Measurements from ENCODE around the gene ZNF677. TPM values are rescaled to one million over a fixed set of nuclear protein-coding genes. Genes with fewer than 3 reads are reported as not detected.
"Not testable (repeated sequence)": the region's sequence is repeated elsewhere in the genome, so short reads cannot be mapped to it uniquely, and the experiment has no call there.

ZNF677 gene
- total RNA-seq: 20.2 TPM
- long read RNA-seq, partial matches to known transcripts: 1 of 19 reads
- long read RNA-seq, other reads (novel, unspliced or antisense): 3 of 19 reads

DNA sequence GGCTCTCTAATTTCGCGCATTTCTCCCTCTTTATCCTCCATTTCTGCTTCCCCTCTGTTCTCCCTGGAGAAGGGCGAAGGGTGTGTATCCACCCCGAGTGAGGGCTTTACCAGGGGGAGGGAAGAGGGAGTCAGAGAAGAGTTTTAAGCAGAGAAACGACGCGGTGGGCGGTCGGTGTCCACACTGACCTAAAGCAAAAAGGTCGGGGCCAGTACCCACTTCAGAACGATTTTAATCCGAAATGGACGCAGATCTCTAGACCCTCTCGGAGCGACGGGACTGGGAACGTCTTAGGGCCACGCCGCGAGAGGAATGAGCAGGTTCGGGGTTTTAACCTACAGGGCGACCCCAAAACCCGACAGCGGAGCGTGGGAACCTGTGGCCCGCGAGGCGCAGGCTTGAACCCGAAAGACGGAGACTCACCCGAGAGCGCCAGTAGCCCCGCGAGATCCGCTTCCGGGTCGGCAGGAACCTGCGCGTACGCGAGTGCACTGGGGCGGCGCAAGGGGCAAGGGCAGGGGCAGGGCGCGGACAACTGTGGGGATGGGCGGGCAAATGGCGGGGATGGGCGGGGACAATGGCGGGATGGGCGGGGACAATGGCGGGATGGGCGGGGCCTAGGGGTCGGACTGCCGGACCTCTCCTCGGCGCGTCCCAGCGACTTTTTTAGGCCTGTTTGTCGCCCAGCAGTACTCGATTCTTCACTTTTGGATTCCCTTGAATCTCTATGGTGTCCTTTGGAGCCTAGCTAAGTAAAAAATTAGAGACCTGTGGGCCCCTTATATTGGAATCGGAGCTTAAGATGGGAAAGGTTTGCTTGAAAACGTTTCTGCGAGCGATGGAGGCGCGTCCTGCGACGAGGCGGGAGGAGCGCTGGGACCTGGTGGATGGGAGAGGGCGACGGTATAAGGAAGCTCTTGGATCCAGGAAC lies at the start of gene ZNF677:
Gene ZNF677, minus strand, starts transcription at position 463 of the 931 bp plus-strand sequence. CDS start 3,323 bp downstream, outside the sequence.
- intact Hi-C loops (cut with DNase I): loop anchor here (5.0 kb wide), 2 partner anchors 57 to 78 kb away; partner anchors contain the start of gene ZNF845
- DNase-seq (ENCODE audit: low spot score): peak; percentile 95

DNA sequence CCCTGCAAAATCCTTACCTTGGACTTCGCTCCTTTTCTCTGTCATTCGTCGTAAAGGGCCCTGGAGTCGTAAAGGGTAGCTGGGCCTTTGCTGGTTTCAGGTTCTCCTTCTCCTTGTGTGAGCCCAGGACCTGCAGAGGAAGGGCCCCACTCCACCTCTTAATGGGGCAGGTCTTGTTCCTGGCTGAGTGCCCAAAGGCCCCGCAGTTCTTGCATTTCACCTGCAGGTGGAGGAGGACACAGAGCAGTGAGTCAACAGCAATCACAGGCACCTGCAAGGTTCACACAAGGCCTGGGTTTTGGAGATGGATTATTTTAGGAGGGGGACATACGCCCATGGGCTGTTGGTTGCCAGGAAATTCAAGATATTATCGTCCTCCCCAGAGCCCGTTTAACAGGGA lies 46.7 kb upstream of the ZNF677 start:
- intact Hi-C loops (cut with DNase I); DNase-seq (ENCODE audit: low spot score): not testable (repeated sequence)

DNA sequence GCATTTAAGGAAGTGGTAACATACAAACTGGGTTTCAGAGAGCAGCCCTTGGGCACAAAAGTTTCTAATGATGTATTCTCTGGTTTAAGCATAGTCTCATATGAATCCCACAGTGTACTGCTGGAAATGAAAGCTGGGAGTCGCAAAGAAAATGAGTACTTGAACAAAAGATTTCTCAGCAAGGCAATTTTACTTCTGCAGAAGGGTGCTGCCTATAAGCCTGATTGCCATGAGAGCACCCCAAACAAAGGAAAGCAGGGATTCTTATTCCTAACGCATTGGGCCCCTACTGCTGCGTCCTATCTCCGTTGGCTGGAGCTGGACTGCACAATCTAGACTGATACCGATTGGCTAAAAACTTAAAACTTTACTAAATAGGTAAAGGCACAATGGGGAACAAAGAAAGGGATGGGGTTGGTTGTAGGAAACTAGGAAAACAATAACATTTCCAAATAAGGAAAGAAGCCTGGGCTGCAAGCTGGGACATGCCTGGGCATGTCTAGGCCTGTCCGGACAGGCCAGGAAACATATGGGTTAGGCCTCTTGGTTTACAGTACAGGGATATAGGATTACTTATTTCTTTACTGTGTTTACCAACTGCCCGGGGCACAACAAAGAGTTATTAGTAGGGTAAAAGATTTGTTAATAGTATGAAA lies 40.2 kb upstream of the ZNF677 start:
- no peak for DNase-seq (ENCODE audit: low spot score)
- intact Hi-C loops (cut with DNase I): no loop called here

DNA sequence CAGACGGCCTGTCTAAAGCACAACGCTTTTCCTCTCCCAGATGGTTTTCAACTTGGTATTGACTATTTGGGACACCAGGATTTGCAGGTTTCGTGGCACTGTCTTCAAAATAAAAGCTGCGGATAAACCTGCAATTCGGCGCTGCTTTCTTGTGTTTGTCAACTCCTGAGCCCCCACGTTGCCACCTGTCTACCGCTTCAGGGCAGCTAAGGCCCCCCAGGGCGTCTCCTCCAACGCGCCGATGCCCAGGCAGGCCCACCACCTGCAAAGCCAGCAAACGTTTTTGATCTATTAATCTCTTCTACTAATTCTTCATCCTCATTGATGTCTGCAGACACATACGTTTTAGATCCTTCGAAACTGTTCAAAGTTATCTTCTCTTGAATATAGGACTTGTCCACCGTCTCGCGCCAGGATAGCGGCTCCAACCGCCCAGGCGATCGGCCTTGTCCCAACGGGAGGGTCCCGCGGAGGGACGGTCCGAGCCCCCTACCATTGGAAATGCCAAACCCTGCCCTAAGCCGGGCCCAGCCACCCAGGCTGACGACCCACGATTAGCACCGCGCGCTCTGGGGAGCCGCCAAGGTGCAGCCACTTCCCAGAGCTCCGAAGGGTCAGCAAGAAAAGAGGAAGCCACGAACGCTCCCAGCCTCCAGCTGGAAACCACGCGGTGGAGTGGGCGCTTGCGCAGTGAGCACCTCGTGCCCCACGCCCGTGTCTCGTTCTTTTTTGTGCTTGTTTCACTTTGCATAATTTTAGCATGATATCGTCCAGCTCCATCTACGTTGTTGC lies 36.3 kb upstream of the ZNF677 start:
- no peak for DNase-seq (ENCODE audit: low spot score)
- intact Hi-C loops (cut with DNase I): no loop called here

DNA sequence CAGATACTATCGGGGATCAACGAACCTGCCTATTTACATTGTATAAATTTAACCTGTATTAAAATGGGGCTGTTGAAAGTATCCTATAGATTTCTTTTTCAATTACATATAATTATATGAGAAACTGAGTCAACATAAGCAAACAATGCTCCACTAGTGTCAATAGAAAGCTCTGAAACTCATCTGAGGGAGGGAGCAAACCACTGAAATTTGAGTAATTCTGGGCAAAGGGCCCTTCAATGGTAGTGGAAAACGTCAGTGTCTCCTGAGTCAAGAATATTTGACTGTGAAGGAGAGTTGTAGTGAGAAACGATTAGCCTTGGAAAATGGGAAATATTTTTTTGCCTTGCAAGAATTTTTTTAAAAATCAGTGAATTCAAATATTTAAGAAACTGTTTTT lies 30.4 kb upstream of the ZNF677 start:
- intact Hi-C loops (cut with DNase I): no loop called here
- DNase-seq (ENCODE audit: low spot score): no peak

DNA sequence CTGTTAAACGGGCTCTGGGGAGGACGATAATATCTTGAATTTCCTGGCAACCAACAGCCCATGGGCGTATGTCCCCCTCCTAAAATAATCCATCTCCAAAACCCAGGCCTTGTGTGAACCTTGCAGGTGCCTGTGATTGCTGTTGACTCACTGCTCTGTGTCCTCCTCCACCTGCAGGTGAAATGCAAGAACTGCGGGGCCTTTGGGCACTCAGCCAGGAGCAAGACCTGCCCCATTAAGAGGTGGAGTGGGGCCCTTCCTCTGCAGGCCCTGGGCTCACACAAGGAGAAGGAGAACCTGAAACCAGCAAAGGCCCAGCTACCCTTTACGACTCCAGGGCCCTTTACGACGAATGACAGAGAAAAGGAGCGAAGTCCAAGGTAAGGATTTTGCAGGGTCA lies 27.3 kb upstream of the ZNF677 start:
- DNase-seq (ENCODE audit: low spot score); intact Hi-C loops (cut with DNase I): not testable (repeated sequence)

DNA sequence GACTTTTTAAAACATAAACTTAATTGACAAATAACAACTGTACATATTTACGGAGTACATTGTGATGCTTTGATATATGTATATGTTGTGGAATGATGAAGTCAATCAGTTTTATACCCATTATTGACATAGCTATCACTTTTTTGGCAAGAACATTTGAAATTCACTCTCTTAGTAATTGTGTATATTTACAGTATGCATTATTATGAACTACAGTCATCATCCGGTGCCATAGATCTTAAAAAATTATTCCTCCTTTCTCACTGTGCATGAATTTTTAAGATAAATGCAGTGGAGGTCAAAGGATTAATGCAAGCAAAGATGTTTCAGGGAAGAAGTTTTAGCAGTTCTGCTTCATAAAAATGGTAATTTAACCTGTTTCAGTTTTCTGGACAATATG lies 20.8 kb upstream of the ZNF677 start:
- intact Hi-C loops (cut with DNase I): no loop called here
- no peak for DNase-seq (ENCODE audit: low spot score)

DNA sequence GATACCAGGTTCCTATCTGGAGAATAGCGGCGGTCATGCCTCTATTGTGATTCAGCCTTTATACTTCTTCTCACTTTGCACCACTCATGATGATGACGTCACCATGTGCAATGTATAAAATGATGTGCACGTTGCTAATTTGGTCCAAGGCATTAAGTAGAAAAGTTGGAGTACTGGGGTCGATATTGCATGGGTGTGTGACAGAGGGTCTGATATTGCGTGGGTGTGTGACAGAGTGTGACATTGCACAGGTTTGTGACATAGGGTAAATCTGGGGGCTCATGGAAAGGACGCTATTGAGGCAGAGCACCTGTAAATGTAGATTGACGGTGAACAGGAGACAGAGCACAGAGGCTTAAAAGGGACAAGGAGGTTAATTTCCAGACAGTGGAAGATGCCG lies 17.4 kb upstream of the ZNF677 start:
- intact Hi-C loops (cut with DNase I): no loop called here

DNA sequence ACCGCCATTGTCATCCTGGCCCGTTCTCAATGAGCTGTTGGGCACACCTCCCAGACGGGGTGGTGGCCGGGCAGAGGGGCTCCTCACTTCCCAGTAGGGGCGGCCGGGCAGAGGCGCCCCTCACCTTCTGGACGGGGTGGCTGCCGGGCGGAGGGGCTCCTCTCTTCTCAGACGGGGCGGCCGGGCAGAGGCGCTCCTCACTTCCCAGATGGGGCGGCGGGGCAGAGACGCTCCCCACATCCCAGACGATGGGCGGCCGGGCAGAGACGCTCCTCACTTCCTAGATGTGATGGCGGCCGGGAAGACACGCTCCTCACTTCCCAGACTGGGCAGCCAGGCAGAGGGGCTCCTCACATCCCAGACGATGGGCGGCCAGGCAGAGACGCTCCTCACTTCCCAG lies 15.2 kb upstream of the ZNF677 start:
- intact Hi-C loops (cut with DNase I); DNase-seq (ENCODE audit: low spot score): not testable (repeated sequence)

More for the DNA sequence above, 17.4 kb upstream of the ZNF677 start:
- DNase-seq (ENCODE audit: low spot score): no peak

DNA sequence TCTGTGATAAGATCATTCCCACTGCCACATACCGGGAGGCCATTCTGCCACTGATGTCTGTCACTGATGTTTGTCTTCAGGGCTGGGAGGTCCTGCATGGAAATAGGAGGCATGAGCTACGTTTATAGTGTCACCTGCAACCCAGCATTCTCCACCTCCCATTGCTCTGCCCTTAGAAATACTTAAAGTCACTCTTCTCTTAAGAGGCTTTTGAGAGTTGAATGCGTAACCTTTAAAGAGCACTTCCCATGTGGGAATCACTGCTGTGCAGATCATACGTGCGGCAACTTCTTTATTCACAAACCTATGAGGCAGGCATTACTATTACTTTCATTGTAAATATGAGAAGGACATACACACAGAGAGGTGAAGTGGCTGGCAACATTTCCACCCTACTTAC lies 12.9 kb upstream of the ZNF677 start, which contains the start of gene VN1R4:
Gene VN1R4, minus strand, starts transcription at position 101 of the 400 bp plus-strand sequence. Its CDS starts 58 bp downstream, at position 43.
- intact Hi-C loops (cut with DNase I); DNase-seq (ENCODE audit: low spot score): not testable (repeated sequence)

DNA sequence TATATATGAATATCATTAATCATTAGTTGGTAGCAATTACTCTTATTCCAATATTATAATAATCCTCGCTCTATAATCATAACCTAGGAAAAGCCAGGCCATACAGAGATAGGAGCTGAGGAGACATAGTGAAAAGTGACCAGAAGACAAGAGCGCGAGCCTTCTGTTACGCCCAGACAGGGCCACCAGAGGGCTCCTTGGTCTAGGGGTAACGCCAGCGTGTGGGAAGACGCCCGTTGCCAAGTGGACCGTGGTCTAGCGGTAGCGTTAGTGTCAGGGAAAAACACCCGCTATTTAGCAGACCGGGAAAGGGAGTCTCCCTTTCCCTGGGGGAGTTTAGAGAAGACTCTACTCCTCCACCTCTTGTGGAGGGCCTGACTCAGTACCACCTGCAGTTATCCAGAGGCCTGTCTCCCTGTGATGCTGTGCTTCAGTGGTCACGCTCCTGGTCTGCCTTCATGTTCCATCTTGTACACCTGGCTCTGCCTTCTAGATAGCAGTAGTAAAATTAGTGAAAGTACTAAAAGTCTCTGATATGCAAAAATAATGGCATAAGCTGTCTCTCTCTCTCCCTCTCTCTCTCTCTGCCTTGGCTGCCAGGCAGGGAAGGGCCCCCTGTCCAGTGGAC lies 3.2 kb upstream of the ZNF677 start, which contains the start of gene VN1R2:
Gene VN1R2, plus strand, starts transcription at position 578 of the 628 bp plus-strand sequence. CDS start 84 bp downstream, outside the sequence.
- DNase-seq (ENCODE audit: low spot score): not testable (repeated sequence)
- intact Hi-C loops (cut with DNase I): loop anchor here (5.0 kb wide), 1 partner anchor 74 kb away; the partner anchor contains the start of gene ZNF845

DNA sequence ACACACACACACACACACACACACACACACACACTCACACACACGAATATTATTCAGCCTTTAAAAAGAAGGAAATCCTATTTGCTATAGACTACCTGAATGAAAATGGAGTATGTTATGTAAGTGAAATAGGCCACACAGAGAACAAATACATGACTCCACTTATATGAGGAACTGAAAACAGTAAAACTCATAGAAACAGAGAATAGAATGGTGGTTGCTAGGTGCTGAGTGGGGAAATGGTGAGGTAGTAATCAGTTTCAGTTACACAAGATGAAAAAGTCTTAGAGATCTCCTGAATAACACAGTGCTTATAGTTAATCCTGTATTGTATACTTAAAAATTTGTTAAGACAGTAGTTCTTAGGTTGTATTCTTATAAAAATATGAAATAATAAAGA lies 8.2 kb downstream of the ZNF677 start:
- intact Hi-C loops (cut with DNase I): no loop called here
- no peak for DNase-seq (ENCODE audit: low spot score)

DNA sequence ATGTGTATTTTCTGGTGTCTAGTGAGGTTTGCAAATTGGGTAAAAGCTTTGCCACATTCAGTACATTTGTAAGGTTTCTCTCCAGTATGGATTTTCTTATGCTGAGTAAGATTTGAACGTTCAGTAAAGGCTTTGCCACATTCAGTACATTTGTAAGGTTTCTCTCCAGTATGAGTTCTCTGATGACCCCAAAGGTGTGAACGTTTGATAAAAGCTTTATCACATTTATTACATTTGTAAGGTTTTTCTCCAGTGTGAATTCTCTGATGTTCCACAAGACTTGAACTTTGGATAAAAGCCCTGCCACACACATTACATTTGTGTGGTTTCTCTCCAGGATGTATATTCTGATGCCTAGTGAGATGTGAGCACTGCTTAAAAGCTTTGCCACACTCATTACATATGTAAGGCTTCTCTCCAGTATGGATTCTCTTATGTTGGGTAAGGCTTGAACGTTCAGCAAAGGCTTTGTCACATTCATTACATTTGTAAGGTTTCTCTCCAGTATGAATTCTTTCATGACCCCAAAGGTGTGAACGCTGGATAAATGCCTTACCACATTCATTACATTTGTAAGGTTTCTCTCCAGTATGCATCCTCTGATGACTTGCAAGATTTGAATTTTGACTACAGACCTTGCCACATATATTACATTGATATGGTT lies 17.4 kb downstream of the ZNF677 start:
- DNase-seq (ENCODE audit: low spot score): no peak
- intact Hi-C loops (cut with DNase I): no loop called here

DNA sequence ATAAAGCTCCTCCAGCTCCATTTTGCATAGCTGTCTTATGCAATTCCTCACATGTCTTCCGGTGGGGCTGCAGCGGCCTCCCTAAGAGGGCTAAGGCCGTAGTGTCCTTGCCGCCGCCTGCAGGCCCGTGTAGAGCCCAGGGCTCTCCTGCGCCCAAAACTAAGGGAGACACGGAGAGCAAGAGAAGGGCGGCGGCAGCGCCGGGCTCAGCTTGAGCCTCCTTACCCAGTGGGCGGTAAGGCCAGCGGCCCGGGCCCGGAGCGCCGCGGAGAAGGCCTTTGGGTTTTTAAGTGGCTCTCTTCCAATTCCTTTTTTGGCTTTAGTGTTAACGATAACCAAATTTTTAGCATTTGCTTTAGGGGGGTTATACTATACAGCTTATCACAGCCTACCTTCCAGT lies 30.1 kb downstream of the ZNF677 start:
- intact Hi-C loops (cut with DNase I): no loop called here
- DNase-seq (ENCODE audit: low spot score): no peak

DNA sequence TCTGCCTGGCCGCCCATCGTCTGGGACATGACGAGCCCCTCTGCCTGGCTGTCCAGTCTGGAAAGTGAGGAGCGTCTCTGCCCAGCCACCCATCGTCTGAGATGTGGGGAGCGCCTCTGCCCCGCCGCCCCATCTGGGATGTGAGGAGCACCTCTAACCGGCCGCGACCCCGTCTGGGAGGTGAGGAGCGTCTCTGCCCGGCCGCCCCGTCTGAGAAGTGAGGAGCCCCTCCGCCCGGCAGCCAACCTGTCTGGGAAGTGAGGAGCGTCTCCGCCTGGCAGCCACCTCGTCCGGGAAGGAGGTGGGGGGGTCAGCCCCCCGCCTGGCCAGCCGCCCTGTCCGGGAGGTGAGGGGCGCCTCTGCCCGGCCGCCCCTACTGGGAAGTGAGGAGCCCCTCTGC lies 32.0 kb downstream of the ZNF677 start:
- DNase-seq (ENCODE audit: low spot score); intact Hi-C loops (cut with DNase I): not testable (repeated sequence)

DNA sequence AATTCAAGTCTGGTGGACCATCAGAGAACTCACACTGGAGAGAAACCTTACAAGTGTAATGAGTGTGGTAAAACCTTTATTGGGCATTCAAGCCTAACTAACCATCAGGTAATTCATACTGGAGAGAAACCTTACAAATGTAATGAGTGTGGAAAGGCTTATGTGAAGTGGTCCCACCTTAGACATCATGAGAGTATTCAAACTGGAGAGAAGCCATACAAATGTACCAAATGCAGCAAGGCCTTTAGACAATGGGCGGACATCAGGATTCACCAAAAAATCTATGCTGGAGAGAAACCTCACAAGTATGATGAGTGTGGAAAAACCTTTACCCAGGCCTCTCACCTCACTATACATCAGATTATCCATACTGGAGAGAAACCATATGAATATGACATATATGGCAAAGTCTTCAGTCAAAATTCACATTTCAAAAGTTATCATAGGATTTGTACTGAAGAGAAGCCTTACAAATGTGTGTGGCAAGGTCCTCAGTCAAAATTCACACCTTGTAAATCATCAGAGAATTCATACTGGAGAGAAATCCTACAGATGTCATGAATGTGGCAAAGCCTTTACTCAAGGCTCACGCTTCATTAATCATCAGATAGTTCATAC lies 41.9 kb downstream of the ZNF677 start:
- DNase-seq (ENCODE audit: low spot score): no peak
- intact Hi-C loops (cut with DNase I): no loop called here

DNA sequence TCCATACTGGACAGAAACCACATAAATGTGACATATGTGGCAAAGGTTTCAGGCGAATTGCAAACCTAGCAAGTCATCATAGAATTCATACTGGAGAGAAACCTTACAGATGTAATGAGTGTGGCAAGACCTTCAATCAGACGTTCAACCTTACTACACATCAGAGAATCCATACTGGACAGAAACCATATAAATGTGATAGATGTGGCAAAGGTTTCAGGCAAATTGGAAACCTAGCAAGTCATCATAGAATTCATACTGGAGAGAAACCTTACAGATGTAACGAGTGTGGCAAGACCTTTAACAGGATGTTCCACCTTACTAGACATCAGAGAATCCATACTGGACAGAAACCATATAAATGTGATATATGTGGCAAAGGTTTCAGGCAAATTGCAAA lies 43.1 kb downstream of the ZNF677 start:
- DNase-seq (ENCODE audit: low spot score); intact Hi-C loops (cut with DNase I): not testable (repeated sequence)

Measured in cardiac septum (tissue), 1 donor.